HG03432 (cell line): ENCODE results near the gene CNOT8.

ENCODE experiments used
- ATAC-seq: cut with Tn5 transposase; IDR thresholded peaks from one replicate; pipeline ENCODE4 v1.9.1; 2021; ENCODE audit warnings: mild to moderate bottlenecking, moderate library complexity; ENCODE audit not compliant: unreplicated experiment

The CNOT8 gene

GRCh38 chr5:154863291-154864080, 5.1 kb downstream of the CNOT8 start:
- no peak for ATAC-seq

GRCh38 chr5:154865466-154866184, 7.2 kb downstream of the CNOT8 start:
- no peak for ATAC-seq

- no peak for ATAC-seq
These were observed 8.4 kb downstream of the CNOT8 start for GRCh38 chr5:154866841-154867240.

GRCh38 chr5:154868702-154869101, 10.3 kb downstream of the CNOT8 start:
- no peak for ATAC-seq

- no peak for ATAC-seq
These were observed 13.3 kb downstream of the CNOT8 start for GRCh38 chr5:154871734-154872133.

- no peak for ATAC-seq
These were observed 15.4 kb downstream of the CNOT8 start for GRCh38 chr5:154873791-154874331.

GRCh38 chr5:154878642-154879335, 20.4 kb downstream of the CNOT8 start:
- no peak for ATAC-seq

- ATAC-seq: no peak
These were observed 23.6 kb downstream of the CNOT8 start for GRCh38 chr5:154881986-154882385.

GRCh38 chr5:154884424-154884823, 26.0 kb downstream of the CNOT8 start:
- no peak for ATAC-seq

- ATAC-seq: no peak
These were observed 27.0 kb downstream of the CNOT8 start for GRCh38 chr5:154885439-154885838.

GRCh38 chr5:154892369-154892771, 33.9 kb downstream of the CNOT8 start:
- no peak for ATAC-seq

GRCh38 chr5:154893381-154893780, 35.0 kb downstream of the CNOT8 start:
- ATAC-seq: no peak

GRCh38 chr5:154895606-154896561, 37.5 kb downstream of the CNOT8 start:
- no peak for ATAC-seq

- ATAC-seq: no peak
These were observed 38.2 kb downstream of the CNOT8 start for GRCh38 chr5:154896562-154897165.

- no peak for ATAC-seq
These were observed 39.8 kb downstream of the CNOT8 start for GRCh38 chr5:154898210-154898609.

GRCh38 chr5:154899151-154899816, 40.9 kb downstream of the CNOT8 start:
- no peak for ATAC-seq

GRCh38 chr5:154900066-154900465, 41.6 kb downstream of the CNOT8 start:
- no peak for ATAC-seq

GRCh38 chr5:154901276-154901675, 42.8 kb downstream of the CNOT8 start:
- no peak for ATAC-seq

- ATAC-seq: no peak
These were observed 43.5 kb downstream of the CNOT8 start for GRCh38 chr5:154901913-154902312.
